Measurements from ENCODE around the gene PDE4DIP.
"Not testable (repeated sequence)": the region's sequence is repeated elsewhere in the genome, so short reads cannot be mapped to it uniquely, and the experiment has no call there.

- not testable (repeated sequence) for TF ChIP-seq REST (IDR thresholded peaks at IDR 0.05); MAX (IDR thresholded peaks at IDR 0.05); JUND (IDR thresholded peaks at IDR 0.05); CTCF (IDR thresholded peaks at IDR 0.05; ENCODE audit: low read depth, low read length, missing input control); EGR1 (IDR thresholded peaks at IDR 0.05; ENCODE audit: low read depth in 2 of 2); GABPA (IDR thresholded peaks at IDR 0.05 in 1 of 2, conservative IDR thresholded peaks at IDR 0.05 in 1 of 2); ATF3 (IDR thresholded peaks at IDR 0.05); RAD21 (IDR thresholded peaks at IDR 0.05); SP1 (IDR thresholded peaks at IDR 0.05); ZBTB33 (IDR thresholded peaks at IDR 0.05)
- TF ChIP-seq TAF1 (conservative IDR thresholded peaks at IDR 0.05) (peak; percentile 24), YY1 (IDR thresholded peaks at IDR 0.05) (peak; percentile 95)
These were observed 108.2 kb downstream of the PDE4DIP start for GRCh38 chr1:148952253-148952937.

Measured in liver (tissue), 3 donors.